ENCODE results near the gene SMCO4.

Gene SMCO4

GRCh38 chr11:93500759-93501158 is 42.4 kb downstream of the SMCO4 start:
- H2BK12ac ChIP-seq (ENCODE audit: low read length), result no peak overlapping the region
- no peaks in the 10 kb centered on the region for H3K27me3 ChIP-seq (ENCODE audit: control insufficient read depth in 3 of 3, insufficient read depth in 3 of 3, low read depth in 1 of 3, low read length in 3 of 3)
- no peak overlapping the region for H4K8ac ChIP-seq (ENCODE audit: low read depth, low read length)
- H4K91ac ChIP-seq (ENCODE audit: low read depth, low read length, poor library complexity), result no peak overlapping the region
- H3K4me2 ChIP-seq (ENCODE audit: insufficient read depth, low read length, poor library complexity, severe bottlenecking), result no peak overlapping the region
- H2AFZ ChIP-seq (ENCODE audit: low read length), result no peak overlapping the region
- peaks cover 6 to 10% of the 10 kb centered on the region in 2 donors for H3K9me3 ChIP-seq (replicated peaks in 1 of 2; ENCODE audit: control insufficient read depth in 2 of 2, insufficient read depth in 1 of 2, low read depth in 1 of 2, low read length in 2 of 2)
- H3K23ac ChIP-seq (ENCODE audit: low read depth, low read length, poor library complexity), result no peak overlapping the region
- H3K4ac ChIP-seq (ENCODE audit: low read length), result no peak overlapping the region
- no peak overlapping the region for H2BK120ac ChIP-seq (ENCODE audit: low read depth, low read length)
- no peak overlapping the region for H3K9ac ChIP-seq (ENCODE audit: low read depth, low read length, poor library complexity)
- H2BK15ac ChIP-seq (ENCODE audit: low read length), result no peak overlapping the region
- H3K18ac ChIP-seq (ENCODE audit: low read length), result peak overlapping the region; percentile 68
- H3K36me3 ChIP-seq (replicated peaks in 1 of 2; ENCODE audit: control insufficient read depth in 2 of 2, insufficient read depth in 2 of 2, low read length in 2 of 2), result peaks cover 0 to 3% of the 10 kb centered on the region in 2 donors
- no peak overlapping the region for H2BK5ac ChIP-seq (ENCODE audit: low read length)
- WGBS, 2 donors (ENCODE audit: extremely low coverage in 2 of 2, insufficient read length in 2 of 2, insufficient replicate concordance in 1 of 2), result no CpG with 5 or more reads among the region's 5 CpGs
- peaks cover 0 to 16% of the 10 kb centered on the region in 2 donors for H3K4me1 ChIP-seq (ENCODE audit: control insufficient read depth in 2 of 2, insufficient read depth in 1 of 2, low read depth in 1 of 2, low read length in 2 of 2)
- H3K79me1 ChIP-seq (ENCODE audit: low read depth, low read length), result no peaks in the 10 kb centered on the region
- no peak for DNase-seq (ENCODE audit: low spot score)
- no peak overlapping the region for H3K27ac ChIP-seq (replicated peaks; ENCODE audit: low read length)
- H3K14ac ChIP-seq (ENCODE audit: low read length), result no peak overlapping the region
- no peak overlapping the region for H3K4me3 ChIP-seq (ENCODE audit: low read length in 2 of 2)
- H2AK5ac ChIP-seq (ENCODE audit: low read depth, low read length), result no peak overlapping the region

GRCh38 chr11:93498641-93499040 is 44.5 kb downstream of the SMCO4 start:
- H3K4ac ChIP-seq (ENCODE audit: low read length), result no peak overlapping the region
- no peak overlapping the region for H3K4me2 ChIP-seq (ENCODE audit: insufficient read depth, low read length, poor library complexity, severe bottlenecking)
- H2BK120ac ChIP-seq (ENCODE audit: low read depth, low read length), result no peak overlapping the region
- H3K36me3 ChIP-seq (replicated peaks in 1 of 2; ENCODE audit: control insufficient read depth in 2 of 2, insufficient read depth in 2 of 2, low read length in 2 of 2), result peaks cover 0 to 3% of the 10 kb centered on the region in 2 donors
- H4K8ac ChIP-seq (ENCODE audit: low read depth, low read length), result no peak overlapping the region
- H3K9ac ChIP-seq (ENCODE audit: low read depth, low read length, poor library complexity), result no peak overlapping the region
- no peak overlapping the region for H2BK5ac ChIP-seq (ENCODE audit: low read length)
- no peaks in the 10 kb centered on the region for H3K27me3 ChIP-seq (ENCODE audit: control insufficient read depth in 3 of 3, insufficient read depth in 3 of 3, low read depth in 1 of 3, low read length in 3 of 3)
- no peak overlapping the region for H2AK5ac ChIP-seq (ENCODE audit: low read depth, low read length)
- H3K23ac ChIP-seq (ENCODE audit: low read depth, low read length, poor library complexity), result no peak overlapping the region
- H4K91ac ChIP-seq (ENCODE audit: low read depth, low read length, poor library complexity), result no peak overlapping the region
- H2BK15ac ChIP-seq (ENCODE audit: low read length), result no peak overlapping the region
- no peak for DNase-seq (ENCODE audit: low spot score)
- peaks cover 8 to 22% of the 10 kb centered on the region in 2 donors for H3K4me1 ChIP-seq (ENCODE audit: control insufficient read depth in 2 of 2, insufficient read depth in 1 of 2, low read depth in 1 of 2, low read length in 2 of 2)
- H3K27ac ChIP-seq (replicated peaks; ENCODE audit: low read length), result no peak overlapping the region
- no peak overlapping the region for H3K14ac ChIP-seq (ENCODE audit: low read length)
- H3K18ac ChIP-seq (ENCODE audit: low read length), result no peak overlapping the region
- H3K9me3 ChIP-seq (replicated peaks in 1 of 2; ENCODE audit: control insufficient read depth in 2 of 2, insufficient read depth in 1 of 2, low read depth in 1 of 2, low read length in 2 of 2), result peaks cover 6 to 9% of the 10 kb centered on the region in 2 donors
- no peak overlapping the region for H3K4me3 ChIP-seq (ENCODE audit: low read length in 2 of 2)
- no CpG with 5 or more reads among the region's 9 CpGs for WGBS, 2 donors (ENCODE audit: extremely low coverage in 2 of 2, insufficient read length in 2 of 2, insufficient replicate concordance in 1 of 2)
- no peak overlapping the region for H2BK12ac ChIP-seq (ENCODE audit: low read length)
- no peak overlapping the region for H2AFZ ChIP-seq (ENCODE audit: low read length)
- H3K79me1 ChIP-seq (ENCODE audit: low read depth, low read length), result no peaks in the 10 kb centered on the region

- no peak overlapping the region for H2BK15ac ChIP-seq (ENCODE audit: low read length)
- H3K4me2 ChIP-seq (ENCODE audit: insufficient read depth, low read length, poor library complexity, severe bottlenecking), result no peak overlapping the region
- H2AK5ac ChIP-seq (ENCODE audit: low read depth, low read length), result no peak overlapping the region
- H3K27me3 ChIP-seq (ENCODE audit: control insufficient read depth in 3 of 3, insufficient read depth in 3 of 3, low read depth in 1 of 3, low read length in 3 of 3), result no peaks in the 10 kb centered on the region
- peaks cover 10 to 22% of the 10 kb centered on the region in 2 donors for H3K4me1 ChIP-seq (ENCODE audit: control insufficient read depth in 2 of 2, insufficient read depth in 1 of 2, low read depth in 1 of 2, low read length in 2 of 2)
- no peak for DNase-seq (ENCODE audit: low spot score)
- no peak overlapping the region for H2BK12ac ChIP-seq (ENCODE audit: low read length)
- H3K14ac ChIP-seq (ENCODE audit: low read length), result no peak overlapping the region
- H2AFZ ChIP-seq (ENCODE audit: low read length), result no peak overlapping the region
- no peak overlapping the region for H3K4ac ChIP-seq (ENCODE audit: low read length)
- no peak overlapping the region for H2BK120ac ChIP-seq (ENCODE audit: low read depth, low read length)
- no peaks in the 10 kb centered on the region for H3K79me1 ChIP-seq (ENCODE audit: low read depth, low read length)
- H3K23ac ChIP-seq (ENCODE audit: low read depth, low read length, poor library complexity), result no peak overlapping the region
- H4K8ac ChIP-seq (ENCODE audit: low read depth, low read length), result no peak overlapping the region
- H3K4me3 ChIP-seq (ENCODE audit: low read length in 2 of 2), result no peak overlapping the region
- H3K27ac ChIP-seq (replicated peaks; ENCODE audit: low read length), result no peak overlapping the region
- no peak overlapping the region for H2BK5ac ChIP-seq (ENCODE audit: low read length)
- H3K9ac ChIP-seq (ENCODE audit: low read depth, low read length, poor library complexity), result no peak overlapping the region
- peaks cover 0 to 3% of the 10 kb centered on the region in 2 donors for H3K36me3 ChIP-seq (replicated peaks in 1 of 2; ENCODE audit: control insufficient read depth in 2 of 2, insufficient read depth in 2 of 2, low read length in 2 of 2)
- no peak overlapping the region for H4K91ac ChIP-seq (ENCODE audit: low read depth, low read length, poor library complexity)
- no peak overlapping the region for H3K18ac ChIP-seq (ENCODE audit: low read length)
- WGBS, 2 donors (ENCODE audit: extremely low coverage in 2 of 2, insufficient read length in 2 of 2, insufficient replicate concordance in 1 of 2), result no CpG with 5 or more reads among the region's 4 CpGs
- peaks cover 4 to 5% of the 10 kb centered on the region in 2 donors for H3K9me3 ChIP-seq (replicated peaks in 1 of 2; ENCODE audit: control insufficient read depth in 2 of 2, insufficient read depth in 1 of 2, low read depth in 1 of 2, low read length in 2 of 2)
These were observed 45.0 kb downstream of the SMCO4 start for GRCh38 chr11:93498161-93498560.

- Histone ChIP-seq H3K18ac (ENCODE audit: low read length) (no peak overlapping the region), H3K79me1 (ENCODE audit: low read depth, low read length) (no peaks in the 10 kb centered on the region), H2BK12ac (ENCODE audit: low read length) (no peak overlapping the region), H2BK120ac (ENCODE audit: low read depth, low read length) (no peak overlapping the region), H3K23ac (ENCODE audit: low read depth, low read length, poor library complexity) (no peak overlapping the region), H2BK5ac (ENCODE audit: low read length) (no peak overlapping the region), H3K4me3 (ENCODE audit: low read length in 2 of 2) (no peak overlapping the region), H3K4me1 (ENCODE audit: control insufficient read depth in 2 of 2, insufficient read depth in 1 of 2, low read depth in 1 of 2, low read length in 2 of 2) (peaks cover 10 to 22% of the 10 kb centered on the region in 2 donors), H3K4ac (ENCODE audit: low read length) (no peak overlapping the region), H4K8ac (ENCODE audit: low read depth, low read length) (no peak overlapping the region), H4K91ac (ENCODE audit: low read depth, low read length, poor library complexity) (no peak overlapping the region), H3K27me3 (ENCODE audit: control insufficient read depth in 3 of 3, insufficient read depth in 3 of 3, low read depth in 1 of 3, low read length in 3 of 3) (no peaks in the 10 kb centered on the region), H3K36me3 (replicated peaks in 1 of 2; ENCODE audit: control insufficient read depth in 2 of 2, insufficient read depth in 2 of 2, low read length in 2 of 2) (peaks cover 0 to 3% of the 10 kb centered on the region in 2 donors), H2AFZ (ENCODE audit: low read length) (no peak overlapping the region), H3K9ac (ENCODE audit: low read depth, low read length, poor library complexity) (no peak overlapping the region), H2BK15ac (ENCODE audit: low read length) (no peak overlapping the region), H3K14ac (ENCODE audit: low read length) (no peak overlapping the region), H3K27ac (replicated peaks; ENCODE audit: low read length) (no peak overlapping the region), H3K9me3 (replicated peaks in 1 of 2; ENCODE audit: control insufficient read depth in 2 of 2, insufficient read depth in 1 of 2, low read depth in 1 of 2, low read length in 2 of 2) (peaks cover 4% of the 10 kb centered on the region in 2 donors), H3K4me2 (ENCODE audit: insufficient read depth, low read length, poor library complexity, severe bottlenecking) (no peak overlapping the region), H2AK5ac (ENCODE audit: low read depth, low read length) (no peak overlapping the region)
- DNase-seq (ENCODE audit: low spot score), result no peak
- no CpG with 5 or more reads among the region's 2 CpGs for WGBS, 2 donors (ENCODE audit: extremely low coverage in 2 of 2, insufficient read length in 2 of 2, insufficient replicate concordance in 1 of 2)
These were observed 45.6 kb downstream of the SMCO4 start for GRCh38 chr11:93497596-93497995.
